Measurements from ENCODE around the gene P2RX2.

DNA sequence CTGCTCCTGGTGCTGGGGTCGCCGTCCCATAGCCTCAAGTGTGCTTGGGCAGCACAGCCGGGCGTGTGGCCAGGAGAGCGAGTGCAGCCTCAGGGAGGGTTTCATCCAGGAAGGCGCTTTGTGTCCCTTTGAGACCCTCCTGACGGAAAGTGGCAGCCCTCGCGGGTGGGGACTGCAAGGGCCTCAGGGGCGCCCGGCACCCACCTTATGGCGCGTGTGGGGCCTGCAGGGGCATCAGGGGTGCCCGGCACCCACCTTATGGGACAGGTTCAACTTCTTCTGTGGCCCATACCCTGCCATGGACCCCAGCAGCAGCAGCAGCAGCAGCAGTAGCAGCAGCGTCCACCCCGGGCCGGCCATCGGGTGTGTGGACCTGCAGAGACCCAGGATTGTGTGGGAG lies 12.7 kb upstream of the P2RX2 start:
- TF ChIP-seq GATA2 (IDR thresholded peaks at IDR 0.05; ENCODE audit: low read depth, low read length) (no peak), GATA3 (IDR thresholded peaks at IDR 0.05; ENCODE audit: low read depth, low read length) (no peak)
